Left renal pelvis (tissue), 4 donors: ENCODE measurements around the gene DYNC1I1. TPM values are rescaled to one million over a fixed set of nuclear protein-coding genes. Genes with fewer than 3 reads are reported as not detected.

Experiments used
- DNase-seq, 4 donors: peaks; one replicate each; pipeline ENCODE4 v3.0.0-alpha.2; 2013; ENCODE audit warnings: low read depth in 4 of 4, low spot score in 3 of 4
- polyA plus RNA-seq, 4 donors: library from polyadenylated mRNA; unstranded; fragments of 120-200 nt; gene quantifications; one replicate each; pipeline ENCODE4 v1.2.1, GENCODE V29; 2013; ENCODE audit not compliant: insufficient read length in 4 of 4

DYNC1I1 gene
- polyA plus RNA-seq, 4 donors, result 0.53 to 2.8 (median 0.57) TPM

DNA sequence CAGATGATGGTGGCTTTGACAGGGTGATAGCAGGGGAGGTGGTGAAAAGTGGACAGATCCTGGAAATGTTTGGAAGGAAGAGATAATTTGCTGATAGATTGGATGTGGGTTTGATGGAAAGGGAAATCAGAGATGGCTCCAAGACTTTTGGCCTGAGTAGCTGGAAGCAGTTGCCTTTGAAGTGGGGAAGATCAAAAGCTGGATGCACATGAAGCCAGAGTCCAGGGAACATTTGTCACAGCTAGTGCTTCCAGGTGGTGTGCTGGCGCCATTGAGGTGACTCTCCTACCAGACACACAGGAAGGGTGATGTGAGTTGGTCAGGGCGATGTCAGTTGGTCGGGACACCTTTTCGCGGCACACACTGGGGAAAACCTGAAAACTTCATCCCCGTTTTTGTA lies 15.9 kb downstream of the DYNC1I1 start:
- no peak for DNase-seq

DNA sequence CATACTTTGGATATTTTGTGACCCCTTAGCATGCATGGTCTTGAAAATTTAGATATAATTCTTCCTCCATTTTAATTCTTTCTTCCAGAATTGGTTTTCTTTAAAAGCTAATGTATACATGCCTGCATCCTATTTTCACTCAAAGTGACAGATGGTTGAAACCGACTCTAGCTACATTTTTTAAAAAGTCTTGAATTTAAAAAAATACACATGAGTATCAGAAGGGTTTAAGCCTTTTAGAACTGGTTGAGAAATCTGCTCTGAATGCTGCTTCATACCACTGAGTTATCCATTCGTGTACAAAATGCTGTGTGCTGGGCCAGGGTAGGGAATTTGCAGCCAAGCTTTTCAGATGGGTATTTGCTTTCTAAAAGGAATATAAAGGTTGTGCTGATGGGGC lies 16.5 kb downstream of the DYNC1I1 start:
- no peak for DNase-seq

DNA sequence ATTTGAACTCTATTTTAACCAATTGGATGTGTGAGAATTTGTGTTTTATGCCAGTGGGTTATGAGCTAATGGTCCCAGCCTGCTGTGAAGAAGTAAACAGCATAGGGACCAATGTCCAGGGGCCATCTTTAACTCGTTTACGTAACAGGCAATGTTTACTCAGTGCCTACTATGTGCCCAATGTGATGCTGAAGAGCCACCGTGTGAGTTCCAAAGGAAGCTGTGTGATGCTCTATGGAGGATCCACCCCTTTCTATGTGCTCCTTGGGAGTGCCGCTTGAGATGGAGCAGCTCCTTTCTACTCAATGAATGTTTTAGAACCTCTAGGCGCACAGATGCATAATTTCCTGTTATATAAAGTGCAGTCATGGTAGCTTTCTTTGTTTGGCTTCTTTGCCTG lies 21.3 kb downstream of the DYNC1I1 start:
- no peak for DNase-seq

- no peak for DNase-seq
Observed at GRCh38 chr7:95794917-95795515, 22.7 kb downstream of the DYNC1I1 start.

DNA sequence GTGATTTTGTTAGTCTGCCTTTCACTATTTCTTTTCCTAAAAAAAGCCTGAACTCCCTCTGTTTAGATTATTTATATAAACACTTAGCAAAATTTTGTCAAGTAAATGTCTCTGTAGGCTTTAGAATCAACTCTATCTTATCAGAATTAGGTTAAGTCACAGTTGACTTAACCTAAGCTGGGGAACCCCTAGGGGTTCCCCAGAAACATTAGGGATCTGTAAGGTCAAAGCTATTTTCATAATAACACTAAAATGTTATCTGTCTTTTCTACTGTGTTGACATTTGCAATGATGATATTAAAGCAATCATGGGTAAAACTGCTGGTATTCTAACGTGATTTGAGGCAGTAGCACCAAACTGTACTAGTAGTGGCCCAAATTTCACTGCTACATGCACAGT lies 24.3 kb downstream of the DYNC1I1 start:
- DNase-seq, result no peak

GRCh38 chr7:95798401-95798930 lies 26.1 kb downstream of the DYNC1I1 start:
- no peak for DNase-seq

DNA sequence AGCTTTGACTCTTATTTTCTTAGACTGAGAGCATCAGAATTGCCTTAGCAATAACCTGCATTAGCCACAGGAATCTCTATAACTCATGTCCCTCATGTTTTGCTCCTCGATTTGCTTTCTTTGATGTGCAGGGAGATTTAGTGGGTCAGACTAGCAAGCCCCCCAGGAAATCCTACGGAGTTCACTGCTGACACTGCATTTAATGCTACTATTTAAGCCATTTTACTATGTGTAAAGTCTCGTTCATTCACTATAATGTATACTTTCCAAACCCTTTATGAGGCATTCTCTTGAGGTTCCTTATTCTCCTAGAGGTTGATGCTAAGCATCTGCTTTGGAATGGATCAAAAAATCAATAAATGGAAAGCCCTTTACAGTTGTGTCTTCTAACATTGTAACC lies 28.4 kb downstream of the DYNC1I1 start:
- no peak for DNase-seq

DNA sequence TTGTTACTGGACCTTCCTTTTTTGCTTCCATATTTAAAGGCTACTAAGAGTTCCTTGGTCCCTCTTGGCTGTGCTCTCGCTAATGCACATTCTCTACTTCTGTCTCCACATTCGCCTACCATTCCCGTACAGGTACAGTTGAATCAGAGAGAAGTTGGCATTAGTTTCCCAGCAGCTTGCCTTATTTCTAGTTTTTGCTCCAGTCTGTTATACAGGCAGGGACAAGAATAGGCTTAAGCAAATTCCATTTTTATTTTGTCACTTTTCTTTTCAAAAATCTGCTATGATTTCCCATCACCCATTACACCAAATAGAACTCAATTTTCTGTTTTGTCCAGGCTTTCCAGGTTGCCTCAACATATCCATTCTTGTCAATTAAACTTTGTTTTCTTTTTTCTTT lies 29.9 kb downstream of the DYNC1I1 start:
- no peak for DNase-seq

DNA sequence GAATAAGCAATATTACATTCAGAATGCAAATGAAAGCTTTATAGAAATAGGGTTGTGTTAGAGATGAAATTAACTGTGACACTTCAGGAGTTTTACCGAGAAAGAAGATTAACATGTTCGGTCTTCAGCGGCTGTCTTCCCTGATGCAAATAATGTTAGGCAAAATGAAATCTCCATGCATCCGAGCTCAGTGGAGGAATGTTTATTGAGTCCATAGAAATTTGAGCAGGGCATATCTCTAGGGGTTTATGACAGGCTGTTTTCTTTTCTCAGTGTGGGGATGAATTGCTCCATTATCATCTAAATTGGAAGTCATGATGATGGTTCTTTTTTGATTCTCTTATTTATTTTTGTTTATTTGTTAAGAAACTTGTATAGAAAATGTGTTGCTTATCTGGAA lies 31.7 kb downstream of the DYNC1I1 start:
- DNase-seq, result no peak

GRCh38 chr7:95805909-95806308 lies 33.6 kb downstream of the DYNC1I1 start:
- no peak for DNase-seq

DNA sequence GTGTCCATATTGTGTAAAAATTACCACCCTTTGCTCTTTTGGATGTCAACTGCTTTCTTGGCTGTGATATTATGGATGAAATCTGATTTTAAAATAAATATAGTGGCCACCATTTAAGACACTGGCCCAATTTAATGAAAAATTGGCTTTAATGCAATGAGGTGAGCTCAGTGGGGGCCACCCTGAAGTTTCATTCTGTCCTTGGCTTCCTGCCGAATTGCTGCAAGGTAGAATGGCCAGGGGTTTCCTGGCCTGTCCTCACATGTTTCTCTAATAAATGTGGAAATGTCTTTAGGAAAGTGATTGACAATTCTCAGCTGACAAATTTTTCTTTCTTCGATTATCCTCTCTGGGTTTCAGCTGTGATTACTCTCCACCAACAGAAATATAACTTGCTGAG lies 36.0 kb downstream of the DYNC1I1 start:
- DNase-seq, result no peak

DNA sequence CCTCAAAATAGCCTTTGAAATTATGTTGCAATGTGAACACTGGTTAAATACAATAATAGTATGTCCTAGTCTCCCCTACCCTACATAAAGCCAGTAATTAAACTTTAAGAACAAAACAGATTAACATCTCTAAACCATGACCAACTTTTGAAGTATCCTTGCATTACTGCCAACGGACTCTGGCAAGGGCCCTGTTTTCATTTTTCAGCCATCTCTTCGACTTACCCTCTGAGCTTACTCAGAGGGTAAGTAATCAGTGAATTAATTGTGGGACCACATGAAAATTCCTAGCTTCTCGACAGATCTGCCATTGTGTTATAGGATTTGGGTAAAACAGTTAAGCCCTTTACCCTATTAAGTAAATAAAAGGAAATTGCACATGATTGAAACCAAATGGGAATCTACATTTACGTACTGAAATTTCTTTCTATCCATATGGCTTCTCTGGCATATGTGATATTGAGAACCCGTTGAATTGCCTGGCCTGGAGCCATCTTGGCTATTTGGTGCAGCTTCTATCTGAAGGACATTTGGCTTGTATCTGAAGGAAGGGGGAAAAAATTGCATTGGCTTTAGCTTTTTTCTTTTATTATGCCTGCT lies 39.6 kb downstream of the DYNC1I1 start:
- DNase-seq, result no peak

DNA sequence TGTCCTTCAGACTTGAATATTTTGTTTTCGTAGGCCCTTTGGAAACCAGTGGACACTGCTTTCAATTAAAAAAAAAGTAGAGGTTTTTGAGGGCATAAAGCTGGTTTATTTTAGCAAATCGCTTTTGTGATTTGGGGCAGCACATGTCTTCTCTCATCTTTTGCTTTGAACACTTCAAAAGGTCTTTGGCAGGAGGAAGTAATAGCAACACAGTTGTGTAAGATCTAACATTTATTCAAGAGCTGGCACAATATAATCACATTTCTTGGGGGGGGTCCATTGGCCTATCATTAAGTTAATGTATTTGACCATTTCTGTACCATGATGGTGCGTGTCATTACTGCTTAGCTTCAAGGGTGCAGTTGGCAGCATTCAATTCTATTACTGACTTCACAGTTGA lies 42.4 kb downstream of the DYNC1I1 start:
- DNase-seq, result no peak

DNA sequence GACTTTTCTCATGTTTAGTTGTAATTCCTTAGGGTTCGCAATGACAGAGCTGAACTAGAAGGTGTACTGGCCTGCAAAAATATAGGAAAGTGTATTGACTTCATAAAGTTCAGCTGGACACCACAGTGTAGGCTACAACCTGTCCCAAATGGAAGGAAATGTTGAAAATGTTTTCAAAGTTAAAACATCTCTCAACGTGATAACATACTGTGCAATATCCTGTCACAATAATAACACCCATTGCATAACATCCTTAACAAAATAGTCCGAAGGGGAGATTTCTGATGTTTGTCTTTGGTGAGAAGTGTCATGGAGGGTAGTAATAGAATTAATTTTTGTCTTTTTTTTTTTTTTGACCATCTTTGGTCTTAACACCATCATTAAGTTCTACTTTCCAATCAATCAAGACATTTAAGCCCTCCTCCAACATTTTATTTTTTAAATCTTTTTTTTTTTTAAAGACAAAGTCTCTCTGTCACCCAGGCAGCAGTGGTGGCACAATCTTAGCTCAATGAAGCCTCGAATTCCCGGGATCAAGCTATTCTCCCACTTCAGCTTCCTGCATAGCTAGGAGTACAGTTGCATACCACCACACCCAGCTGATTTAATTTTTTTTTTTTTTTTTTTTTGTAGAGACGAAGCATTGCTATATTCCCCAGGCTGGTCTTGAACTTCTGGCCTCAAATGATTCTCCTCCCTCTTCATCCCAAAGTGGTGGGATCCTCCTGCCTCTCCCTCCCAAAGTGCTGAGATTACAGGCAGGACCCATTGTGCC lies 45.7 kb downstream of the DYNC1I1 start:
- DNase-seq, result no peak

- DNase-seq, result no peak
Observed at GRCh38 chr7:95820778-95821177, 48.4 kb downstream of the DYNC1I1 start.

- DNase-seq, result no peak
Observed at GRCh38 chr7:95822717-95823116, 50.4 kb downstream of the DYNC1I1 start.

DNA sequence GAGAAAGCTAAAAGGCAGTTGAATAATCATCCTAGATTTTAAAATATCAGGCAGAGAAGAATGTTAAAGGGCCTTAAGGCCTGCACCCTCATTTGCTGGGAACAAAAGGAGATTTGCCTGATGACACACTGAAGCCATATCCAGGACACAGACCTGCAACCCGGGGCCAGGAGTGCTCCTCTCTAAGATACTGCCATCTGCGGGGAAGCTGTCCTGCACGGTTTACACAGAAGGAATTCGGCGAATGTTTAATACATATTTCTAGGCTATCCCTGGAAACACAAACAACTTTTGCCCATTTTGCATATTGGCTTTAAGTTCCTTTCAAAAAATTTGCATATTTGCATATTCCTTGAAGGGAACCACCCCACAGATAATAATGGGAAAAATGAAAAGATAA lies 52.3 kb downstream of the DYNC1I1 start:
- no peak for DNase-seq

DNA sequence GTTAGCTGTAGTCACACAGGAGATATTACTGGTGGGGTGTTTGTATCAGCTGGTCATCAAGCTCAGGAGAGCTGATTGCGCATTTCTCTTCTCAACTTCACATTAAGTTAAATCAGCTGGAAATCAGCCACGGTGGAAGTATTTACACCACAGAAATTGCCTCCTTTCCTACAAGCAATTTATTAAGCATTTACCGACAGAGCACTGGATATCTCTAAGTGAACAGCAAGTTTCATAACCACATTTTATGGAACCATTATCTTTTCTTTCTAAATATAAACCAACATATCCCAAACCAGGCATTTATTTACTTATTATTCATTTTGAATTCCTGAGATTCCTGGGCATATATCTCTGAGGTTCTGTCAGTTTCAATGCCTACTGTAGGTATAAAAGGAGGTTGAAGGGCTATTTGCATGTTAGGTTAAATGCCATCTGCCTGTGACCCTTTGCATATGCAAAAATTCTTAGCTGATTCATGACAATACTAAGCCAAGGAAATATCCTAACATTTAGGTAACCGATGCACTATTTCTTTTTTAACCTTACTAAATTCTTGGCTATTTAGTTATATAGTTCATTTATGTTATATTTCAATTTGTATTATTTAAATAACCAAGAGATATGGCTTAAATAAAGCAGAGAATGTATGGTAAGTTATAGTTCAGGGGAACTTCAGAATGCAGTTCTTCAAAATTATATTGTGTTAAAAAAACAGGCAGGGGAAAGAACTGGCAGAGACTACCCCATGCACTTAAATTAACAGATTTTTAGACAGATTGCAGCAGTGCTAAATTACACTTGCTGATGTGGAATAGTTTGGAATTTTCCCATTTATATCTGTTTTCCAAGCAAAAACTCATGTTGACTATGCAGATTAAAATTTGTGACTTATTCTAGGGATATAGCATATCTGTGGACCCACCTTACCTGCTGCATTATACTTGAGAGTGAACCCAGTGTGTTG lies 56.8 kb downstream of the DYNC1I1 start:
- DNase-seq, result no peak

GRCh38 chr7:95840953-95841950 lies 68.9 kb downstream of the DYNC1I1 start:
- no peak for DNase-seq

DNA sequence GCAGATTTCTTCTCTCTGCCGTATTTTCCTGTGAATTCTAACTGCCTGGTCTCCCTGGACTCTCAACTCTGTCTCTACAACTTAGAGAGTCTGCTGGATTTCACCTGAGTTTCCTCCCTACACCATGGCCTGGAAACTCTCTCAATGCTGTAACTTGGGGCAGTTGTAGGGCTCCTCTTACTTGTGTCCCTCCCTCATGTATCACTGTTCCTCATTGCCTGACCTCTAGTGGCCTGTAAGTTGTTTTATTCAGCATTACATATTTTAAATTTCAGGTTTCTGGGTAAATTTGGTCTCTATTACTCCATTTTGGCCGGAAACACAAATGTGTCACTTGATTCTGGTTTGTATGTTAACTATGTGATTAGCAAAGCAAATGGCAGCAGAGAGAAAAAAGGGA lies 70.9 kb downstream of the DYNC1I1 start:
- DNase-seq, result no peak
